H9 (cell line): ENCODE results near the gene CASQ2. TPM values are rescaled to one million over a fixed set of nuclear protein-coding genes. Genes with fewer than 3 reads are reported as not detected.

Experiments
- DNase-seq: peaks from one replicate; pipeline ENCODE4 v3.0.0-alpha.2; 2017
- H2AFZ ChIP-seq: one replicate; pipeline ENCODE4 v1.6.1; 2013; ENCODE audit warnings: mild to moderate bottlenecking, low read length, control low read depth, moderate library complexity
- H2AK5ac ChIP-seq: 2 replicates; pipeline ENCODE4 v1.6.1; 2013; ENCODE audit warnings: low read length, control low read depth, mixed read lengths; ENCODE audit not compliant: insufficient read length
- H2BK120ac ChIP-seq: one replicate; pipeline ENCODE4 v1.6.1; 2013; ENCODE audit warnings: low read depth, mild to moderate bottlenecking, low read length, control low read depth, inconsistent platforms; ENCODE audit not compliant: poor library complexity, severe bottlenecking
- H2BK12ac ChIP-seq: 2 replicates; pipeline ENCODE4 v1.6.1; 2013; ENCODE audit warnings: low read length, control low read depth, mixed read lengths, low read depth; ENCODE audit not compliant: insufficient read length
- H2BK15ac ChIP-seq: 2 replicates; pipeline ENCODE4 v1.6.1; 2013; ENCODE audit warnings: low read depth, low read length, control low read depth
- H2BK20ac ChIP-seq: one replicate; pipeline ENCODE4 v1.6.1; 2013; ENCODE audit warnings: low read depth, mild to moderate bottlenecking, low read length, control low read depth, inconsistent platforms; ENCODE audit not compliant: poor library complexity, severe bottlenecking
- H2BK5ac ChIP-seq: 2 replicates; pipeline ENCODE4 v1.6.1; 2013; ENCODE audit warnings: low read length, control low read depth, mixed read lengths; ENCODE audit not compliant: insufficient read length
- H3K14ac ChIP-seq: 2 replicates; pipeline ENCODE4 v1.6.1; 2013; ENCODE audit warnings: low read length, control low read depth; ENCODE audit not compliant: insufficient read depth
- H3K18ac ChIP-seq: 2 replicates; pipeline ENCODE4 v1.6.1; 2013; ENCODE audit warnings: low read depth, mild to moderate bottlenecking, mixed read lengths, low read length, control low read depth; ENCODE audit not compliant: insufficient read length
- H3K23ac ChIP-seq: 2 replicates; pipeline ENCODE4 v1.6.1; 2013; ENCODE audit warnings: low read length, control low read depth, mixed read lengths, low read depth; ENCODE audit not compliant: insufficient read length
- H3K23me2 ChIP-seq: 2 replicates; pipeline ENCODE4 v1.6.1; 2013; ENCODE audit warnings: low read depth, mild to moderate bottlenecking, mixed read lengths, low read length, control low read depth; ENCODE audit not compliant: insufficient read length, poor library complexity, severe bottlenecking
- H3K27ac ChIP-seq: 2 replicates; pipeline ENCODE4 v1.5.1; 2013; ENCODE audit warnings: low read length, control low read depth, mixed read lengths, low read depth; ENCODE audit not compliant: insufficient read length
- H3K27me3 ChIP-seq: 2 replicates; pipeline ENCODE4 v1.6.1; 2013; ENCODE audit warnings: low read length, control low read depth, inconsistent platforms; ENCODE audit not compliant: insufficient read depth
- H3K4ac ChIP-seq: 2 replicates; pipeline ENCODE4 v1.6.1; 2013; ENCODE audit warnings: low read depth, mild to moderate bottlenecking, control low read depth, inconsistent platforms, low read length, moderate library complexity
- H3K4me1 ChIP-seq: 2 replicates; pipeline ENCODE4 v1.6.1; 2013; ENCODE audit warnings: low read length, control low read depth, inconsistent platforms; ENCODE audit not compliant: insufficient read depth
- H3K4me2 ChIP-seq: 2 replicates; pipeline ENCODE4 v1.6.1; 2013; ENCODE audit warnings: low read length, control low read depth, mixed read lengths; ENCODE audit not compliant: insufficient read length, insufficient read depth
- H3K56ac ChIP-seq: 2 replicates; pipeline ENCODE4 v1.6.1; 2013; ENCODE audit warnings: low read depth, mild to moderate bottlenecking, mixed read lengths, low read length, control low read depth; ENCODE audit not compliant: insufficient read length
- H3K79me1 ChIP-seq: 2 replicates; pipeline ENCODE4 v1.6.1; 2013; ENCODE audit warnings: low read depth, mild to moderate bottlenecking, moderate library complexity, low read length, control low read depth, inconsistent platforms; ENCODE audit not compliant: insufficient read depth, poor library complexity, severe bottlenecking
- H3K79me2 ChIP-seq: 2 replicates; pipeline ENCODE4 v1.6.1; 2013; ENCODE audit warnings: low read length, control low read depth, inconsistent platforms; ENCODE audit not compliant: insufficient read depth
- H3K9ac ChIP-seq: 2 replicates; pipeline ENCODE4 v1.6.1; 2013; ENCODE audit warnings: low read length, control low read depth, mixed read lengths; ENCODE audit not compliant: insufficient read length; ENCODE audit errors: extremely low read depth
- H3K9me3 ChIP-seq: one replicate; pipeline ENCODE4 v1.6.1; 2013; ENCODE audit warnings: low read depth, low read length, inconsistent platforms; ENCODE audit not compliant: control insufficient read depth
- H3T11ph ChIP-seq: one replicate; pipeline ENCODE4 v1.6.1; 2013; ENCODE audit warnings: mild to moderate bottlenecking, low read length, control low read depth, inconsistent platforms
- H4K20me1 ChIP-seq: one replicate; pipeline ENCODE4 v1.6.1; 2013; ENCODE audit not compliant: control insufficient read depth, insufficient read length, insufficient read depth
- H4K5ac ChIP-seq: 2 replicates; pipeline ENCODE4 v1.6.1; 2013; ENCODE audit warnings: low read depth, mild to moderate bottlenecking, mixed read lengths, low read length, control low read depth; ENCODE audit not compliant: insufficient read length
- H4K8ac ChIP-seq: replicated peaks from 2 replicates; pipeline ENCODE4 v1.6.1; 2013; ENCODE audit warnings: low read length, control low read depth, mixed read lengths, low read depth; ENCODE audit not compliant: insufficient read length
- H4K91ac ChIP-seq: 2 replicates; pipeline ENCODE4 v1.6.1; 2013; ENCODE audit warnings: low read depth, mild to moderate bottlenecking, moderate library complexity, mixed read lengths, low read length, control low read depth; ENCODE audit not compliant: insufficient read length
- H3K27ac Mint-ChIP-seq, 3 experiments: 2 replicates in 2 of 3; 3 replicates in 1 of 3; pipeline ENCODE4 v1.8.0; 2020 to 2021; ENCODE audit warnings: mixed read lengths in 3 of 3, mild to moderate bottlenecking in 1 of 3, moderate library complexity in 1 of 3
- H3K27me3 Mint-ChIP-seq: 2 replicates; pipeline ENCODE4 v1.8.0; 2021; ENCODE audit warnings: low read depth, mild to moderate bottlenecking, moderate library complexity, mixed read lengths
- H3K36me3 Mint-ChIP-seq, 3 experiments: 2 replicates in 2 of 3; 3 replicates in 1 of 3; pipeline ENCODE4 v1.8.0; 2020 to 2021; ENCODE audit warnings: low read depth in 3 of 3, mixed read lengths in 3 of 3; ENCODE audit not compliant: insufficient read depth in 1 of 3
- H3K4me1 Mint-ChIP-seq, 2 experiments: 2 replicates each; pipeline ENCODE4 v1.8.0; 2020; ENCODE audit warnings: mixed read lengths in 2 of 2
- H3K4me3 Mint-ChIP-seq, 2 experiments: 2 replicates in 1 of 2; 3 replicates in 1 of 2; pipeline ENCODE4 v1.8.0; 2020 to 2021; ENCODE audit warnings: mild to moderate bottlenecking in 2 of 2, mixed read lengths in 2 of 2, moderate library complexity in 1 of 2
- H3K9me3 Mint-ChIP-seq, 2 experiments: 2 replicates in 1 of 2; 3 replicates in 1 of 2; pipeline ENCODE4 v1.8.0; 2020; ENCODE audit warnings: mild to moderate bottlenecking in 2 of 2, mixed read lengths in 2 of 2, moderate library complexity in 1 of 2
- WGBS: extraction: QIAGEN DNeasy Blood & Tissue Kit; methylation state at CpG from one replicate; pipeline ENCODE4 v1.1.7; 2013; ENCODE audit warnings: missing lambda C conversion rate, low lambda C conversion rate, mixed read lengths; ENCODE audit not compliant: insufficient read length; ENCODE audit errors: extremely low coverage; 5-methylcytosine and 5-hydroxymethylcytosine counted together
- total RNA-seq: library from RNA; stranded (reverse); gene quantifications from 2 replicates; pipeline ENCODE4 v1.2.1, GENCODE V29; 2021
- TF ChIP-seq, protein P1 (sequence below): fragments of 200-600 bp; sonication (generic); conservative IDR thresholded peaks from 3 replicates; pipeline ENCODE4 v1.8.0; 2021; ENCODE audit warnings: antibody characterized with exemption, mild to moderate bottlenecking

Gene CASQ2
- total RNA-seq, 1 experiment from 2014 or later, result not detected

- Histone ChIP-seq H3K27me3 (no peaks in the 10 kb centered on the region; the same call in 1 of the 2 replicates), H3K14ac (no peak overlapping the region), H3K23ac (no peak overlapping the region), H3K79me2 (no peaks in the 10 kb centered on the region), H3T11ph (no peak overlapping the region), H4K8ac (no peak overlapping the region), H3K4me1 (peaks cover 3% of the 10 kb centered on the region; the same call in 1 of the 2 replicates), H2BK12ac (no peak overlapping the region), H3K9me3 (no peaks in the 10 kb centered on the region), H3K4ac (no peak overlapping the region), H3K27ac (no peak overlapping the region), H3K79me1 (no peaks in the 10 kb centered on the region), H4K5ac (no peak overlapping the region), H2AK5ac (no peak overlapping the region), H2BK20ac (no peak overlapping the region), H3K9ac (no peak overlapping the region), H2BK5ac (no peak overlapping the region), H2AFZ (no peak overlapping the region), H4K20me1 (no peaks in the 10 kb centered on the region), H3K18ac (no peak overlapping the region), H3K4me2 (no peak overlapping the region), H3K56ac (no peak overlapping the region), H3K23me2 (no peaks in the 10 kb centered on the region), H2BK15ac (no peak overlapping the region), H2BK120ac (no peak overlapping the region), H4K91ac (no peak overlapping the region)
- TF ChIP-seq, protein P1, sequence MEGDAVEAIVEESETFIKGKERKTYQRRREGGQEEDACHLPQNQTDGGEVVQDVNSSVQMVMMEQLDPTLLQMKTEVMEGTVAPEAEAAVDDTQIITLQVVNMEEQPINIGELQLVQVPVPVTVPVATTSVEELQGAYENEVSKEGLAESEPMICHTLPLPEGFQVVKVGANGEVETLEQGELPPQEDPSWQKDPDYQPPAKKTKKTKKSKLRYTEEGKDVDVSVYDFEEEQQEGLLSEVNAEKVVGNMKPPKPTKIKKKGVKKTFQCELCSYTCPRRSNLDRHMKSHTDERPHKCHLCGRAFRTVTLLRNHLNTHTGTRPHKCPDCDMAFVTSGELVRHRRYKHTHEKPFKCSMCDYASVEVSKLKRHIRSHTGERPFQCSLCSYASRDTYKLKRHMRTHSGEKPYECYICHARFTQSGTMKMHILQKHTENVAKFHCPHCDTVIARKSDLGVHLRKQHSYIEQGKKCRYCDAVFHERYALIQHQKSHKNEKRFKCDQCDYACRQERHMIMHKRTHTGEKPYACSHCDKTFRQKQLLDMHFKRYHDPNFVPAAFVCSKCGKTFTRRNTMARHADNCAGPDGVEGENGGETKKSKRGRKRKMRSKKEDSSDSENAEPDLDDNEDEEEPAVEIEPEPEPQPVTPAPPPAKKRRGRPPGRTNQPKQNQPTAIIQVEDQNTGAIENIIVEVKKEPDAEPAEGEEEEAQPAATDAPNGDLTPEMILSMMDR, result no peak
- Mint-ChIP-seq H3K4me3 (no peak overlapping the region), H3K4me1 (peaks cover 29 to 36% of the 10 kb centered on the region in 2 experiments), H3K36me3 (0 out of 7 replicates have a peak, but pooled peaks cover 0 to 5% (median 0%) of the 10 kb centered on the region in 3 experiments), H3K9me3 (peaks cover 8 to 12% of the 10 kb centered on the region in 2 experiments), H3K27ac (no peak overlapping the region; a peak in 1 of 7 replicates), H3K27me3 (no peaks in the 10 kb centered on the region)
- no peak for DNase-seq
- no CpG with 5 or more reads among the region's 3 CpGs for WGBS
Observed at GRCh38 chr1:115791816-115792215, 23.3 kb upstream of the CASQ2 start.
